Measurements from ENCODE around the gene KLHL33.
"Not testable (repeated sequence)": the region's sequence is repeated elsewhere in the genome, so short reads cannot be mapped to it uniquely, and the experiment has no call there.

KLHL33 gene

GRCh38 chr14:20446889-20447288 lies 10.9 kb upstream of the KLHL33 start:
- no peak for DNase-seq

GRCh38 chr14:20443650-20444049 lies 7.7 kb upstream of the KLHL33 start:
- DNase-seq, result not testable (repeated sequence)

GRCh38 chr14:20441461-20441860 lies 5.5 kb upstream of the KLHL33 start:
- no peak for DNase-seq

GRCh38 chr14:20440882-20441281 lies 4.9 kb upstream of the KLHL33 start:
- DNase-seq, result peak; percentile 14

- no peak for DNase-seq
These were observed 4.5 kb upstream of the KLHL33 start for GRCh38 chr14:20440465-20440864.

- DNase-seq, result no peak
These were observed 2.7 kb upstream of the KLHL33 start for GRCh38 chr14:20438664-20439063.

GRCh38 chr14:20436363-20436755 lies 393 bp upstream of the KLHL33 start:
- no peak for DNase-seq

GRCh38 chr14:20434701-20435581 lies 1.0 kb downstream of the KLHL33 start:
- peak; percentile 29 for DNase-seq

GRCh38 chr14:20429801-20430669 lies 5.9 kb downstream of the KLHL33 start:
- DNase-seq, result no peak

- DNase-seq, result no peak
These were observed 7.2 kb downstream of the KLHL33 start for GRCh38 chr14:20428802-20429201.

- no peak for DNase-seq
These were observed 8.0 kb downstream of the KLHL33 start for GRCh38 chr14:20428010-20428365.

GRCh38 chr14:20427231-20428009 lies 8.5 kb downstream of the KLHL33 start:
- no peak for DNase-seq

GRCh38 chr14:20424851-20425250 lies 11.1 kb downstream of the KLHL33 start:
- no peak for DNase-seq

- DNase-seq, result no peak
These were observed 13.1 kb downstream of the KLHL33 start for GRCh38 chr14:20422886-20423285.

GRCh38 chr14:20421267-20421666 lies 14.7 kb downstream of the KLHL33 start:
- no peak for DNase-seq

- no peak for DNase-seq
These were observed 16.5 kb downstream of the KLHL33 start for GRCh38 chr14:20419419-20419818.

- DNase-seq, result no peak
These were observed 17.5 kb downstream of the KLHL33 start for GRCh38 chr14:20418501-20418909.

GRCh38 chr14:20417250-20418186 lies 18.4 kb downstream of the KLHL33 start:
- no peak for DNase-seq

GRCh38 chr14:20416223-20416622 lies 19.7 kb downstream of the KLHL33 start:
- no peak for DNase-seq

- DNase-seq, result no peak
These were observed 20.2 kb downstream of the KLHL33 start for GRCh38 chr14:20415782-20416206.

GRCh38 chr14:20413744-20414082 lies 22.3 kb downstream of the KLHL33 start:
- DNase-seq, result no peak

Measured in NCI-H510A (cell line).